SK-N-SH treated with all-trans-retinoic acid at 6 μM for 48 hours (cell line): Measurements from ENCODE around the gene SPACA9.

ENCODE experiments used
- ZFP3 ChIP-seq: fragments of 250-450 bp; sonication (Bioruptor Pico); IDR thresholded peaks from 2 replicates; pipeline ENCODE4 v1.5.0; 2020; ENCODE audit warnings: mild to moderate bottlenecking, moderate library complexity
- TF ChIP-seq, protein P1 (sequence below): fragments of 250-450 bp; sonication (Bioruptor Pico); IDR thresholded peaks from 2 replicates; pipeline ENCODE4 v1.8.0; 2020; ENCODE audit warnings: mild to moderate bottlenecking, moderate library complexity, borderline replicate concordance

DNA sequence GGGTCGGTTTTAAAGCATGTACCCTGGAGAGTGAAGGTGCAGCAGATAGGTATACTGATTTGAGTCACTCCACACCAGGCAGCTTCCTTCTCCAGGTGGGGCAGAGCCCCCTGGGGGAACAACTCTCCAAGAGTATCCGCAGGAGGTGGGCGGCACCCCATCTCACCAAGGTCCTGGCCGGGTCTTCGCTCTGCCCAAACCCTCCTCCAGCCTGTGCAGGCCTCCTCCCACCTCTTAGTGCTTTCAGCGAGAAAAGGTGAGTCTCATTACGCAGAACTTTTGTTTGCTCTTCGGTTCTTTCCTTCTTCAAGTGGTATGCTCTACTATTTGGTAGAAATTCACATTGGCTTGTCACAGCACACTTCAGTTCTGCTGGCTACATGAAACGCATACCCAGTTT is 13.7 kb downstream of the SPACA9 start:
- TF ChIP-seq ZFP3 (CRISPR knock-in tag): no peak
- TF ChIP-seq, protein P1, sequence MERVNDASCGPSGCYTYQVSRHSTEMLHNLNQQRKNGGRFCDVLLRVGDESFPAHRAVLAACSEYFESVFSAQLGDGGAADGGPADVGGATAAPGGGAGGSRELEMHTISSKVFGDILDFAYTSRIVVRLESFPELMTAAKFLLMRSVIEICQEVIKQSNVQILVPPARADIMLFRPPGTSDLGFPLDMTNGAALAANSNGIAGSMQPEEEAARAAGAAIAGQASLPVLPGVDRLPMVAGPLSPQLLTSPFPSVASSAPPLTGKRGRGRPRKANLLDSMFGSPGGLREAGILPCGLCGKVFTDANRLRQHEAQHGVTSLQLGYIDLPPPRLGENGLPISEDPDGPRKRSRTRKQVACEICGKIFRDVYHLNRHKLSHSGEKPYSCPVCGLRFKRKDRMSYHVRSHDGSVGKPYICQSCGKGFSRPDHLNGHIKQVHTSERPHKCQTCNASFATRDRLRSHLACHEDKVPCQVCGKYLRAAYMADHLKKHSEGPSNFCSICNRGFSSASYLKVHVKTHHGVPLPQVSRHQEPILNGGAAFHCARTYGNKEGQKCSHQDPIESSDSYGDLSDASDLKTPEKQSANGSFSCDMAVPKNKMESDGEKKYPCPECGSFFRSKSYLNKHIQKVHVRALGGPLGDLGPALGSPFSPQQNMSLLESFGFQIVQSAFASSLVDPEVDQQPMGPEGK (CRISPR knock-in tag): no peak
